ENCODE results near the gene CCDC78.

DNA sequence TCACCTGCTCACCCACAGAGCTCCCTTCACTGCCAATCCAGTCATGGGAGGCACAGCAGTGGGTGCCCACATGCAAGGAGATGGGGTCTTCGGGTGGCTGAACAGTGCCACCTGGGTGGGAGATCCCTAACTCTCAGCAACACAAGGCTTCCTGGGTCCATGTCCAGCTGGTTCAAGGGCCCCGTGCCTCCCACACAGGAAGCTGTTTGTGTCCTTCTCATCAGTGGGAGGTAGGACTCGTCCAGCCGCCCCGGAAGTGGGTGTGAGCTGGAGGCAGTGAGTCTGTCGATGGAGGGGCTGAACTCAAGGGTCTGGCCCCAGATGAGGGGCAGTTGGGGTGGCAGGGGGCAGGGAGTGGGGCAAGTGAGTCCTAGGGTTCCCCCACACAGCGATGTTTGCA, 22.2 kb downstream of the CCDC78 start:
- TF ChIP-seq POLR2AphosphoS5 (IDR thresholded peaks at IDR 0.05): no peak
- TF ChIP-seq, protein P1, sequence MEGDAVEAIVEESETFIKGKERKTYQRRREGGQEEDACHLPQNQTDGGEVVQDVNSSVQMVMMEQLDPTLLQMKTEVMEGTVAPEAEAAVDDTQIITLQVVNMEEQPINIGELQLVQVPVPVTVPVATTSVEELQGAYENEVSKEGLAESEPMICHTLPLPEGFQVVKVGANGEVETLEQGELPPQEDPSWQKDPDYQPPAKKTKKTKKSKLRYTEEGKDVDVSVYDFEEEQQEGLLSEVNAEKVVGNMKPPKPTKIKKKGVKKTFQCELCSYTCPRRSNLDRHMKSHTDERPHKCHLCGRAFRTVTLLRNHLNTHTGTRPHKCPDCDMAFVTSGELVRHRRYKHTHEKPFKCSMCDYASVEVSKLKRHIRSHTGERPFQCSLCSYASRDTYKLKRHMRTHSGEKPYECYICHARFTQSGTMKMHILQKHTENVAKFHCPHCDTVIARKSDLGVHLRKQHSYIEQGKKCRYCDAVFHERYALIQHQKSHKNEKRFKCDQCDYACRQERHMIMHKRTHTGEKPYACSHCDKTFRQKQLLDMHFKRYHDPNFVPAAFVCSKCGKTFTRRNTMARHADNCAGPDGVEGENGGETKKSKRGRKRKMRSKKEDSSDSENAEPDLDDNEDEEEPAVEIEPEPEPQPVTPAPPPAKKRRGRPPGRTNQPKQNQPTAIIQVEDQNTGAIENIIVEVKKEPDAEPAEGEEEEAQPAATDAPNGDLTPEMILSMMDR (IDR thresholded peaks at IDR 0.05): no peak
